ENCODE data around the gene MID1.

- TF ChIP-seq CTCF (conservative IDR thresholded peaks at IDR 0.05) = no peak
- no peak for TF ChIP-seq EZH2 (IDR thresholded peaks at IDR 0.05; ENCODE audit: low read depth)
Measured at GRCh38 chrX:10608099-10608498, 12.3 kb downstream of the MID1 start.

Measured in PC-9 (cell line).